NCI-H1417 (cell line): ENCODE data around the gene CNTNAP5.

Experiments
- DNase-seq, 3 experiments: peaks; one replicate each; lab custom pipeline; 2025; lab: John Stamatoyannopoulos, UW

CNTNAP5 gene

DNA sequence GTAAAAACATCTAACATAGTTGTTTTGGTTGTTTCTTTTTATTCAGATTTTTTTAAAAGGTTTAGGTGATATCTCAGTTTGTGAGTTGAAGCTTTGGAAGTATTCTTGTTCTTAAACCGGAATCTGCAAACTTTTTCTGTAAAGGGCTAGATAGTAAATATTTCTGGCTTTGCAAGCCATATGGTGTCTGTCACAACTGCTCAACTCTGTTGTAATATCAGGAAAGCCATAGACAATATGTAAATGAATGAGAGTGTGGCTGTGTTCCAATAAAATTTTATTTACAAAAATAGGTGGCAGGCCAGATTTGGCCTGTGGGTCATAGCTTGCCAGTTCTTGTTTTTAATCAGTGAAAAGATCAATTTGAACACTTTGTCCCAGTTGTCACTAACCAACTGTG lies 134.1 kb downstream of the CNTNAP5 start:
- no peak for DNase-seq

DNA sequence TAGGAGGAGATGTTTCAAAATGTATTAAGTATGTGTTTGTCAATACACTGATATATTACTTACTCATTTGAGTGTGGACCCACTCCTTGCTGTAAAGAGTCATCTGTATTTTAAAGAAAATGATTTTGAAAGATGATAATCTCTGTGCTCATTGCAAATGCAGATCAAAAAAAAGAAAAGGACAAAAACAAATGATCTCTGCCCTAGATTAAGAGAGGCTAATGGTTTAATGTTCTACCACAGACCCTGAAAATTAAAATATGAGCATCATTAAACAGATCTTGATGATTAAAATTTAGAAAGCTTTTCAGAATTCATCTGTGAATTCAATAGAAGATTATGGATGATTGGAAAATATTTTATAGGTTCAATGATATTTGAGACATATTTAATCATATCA lies 136.5 kb downstream of the CNTNAP5 start:
- no peak for DNase-seq

DNA sequence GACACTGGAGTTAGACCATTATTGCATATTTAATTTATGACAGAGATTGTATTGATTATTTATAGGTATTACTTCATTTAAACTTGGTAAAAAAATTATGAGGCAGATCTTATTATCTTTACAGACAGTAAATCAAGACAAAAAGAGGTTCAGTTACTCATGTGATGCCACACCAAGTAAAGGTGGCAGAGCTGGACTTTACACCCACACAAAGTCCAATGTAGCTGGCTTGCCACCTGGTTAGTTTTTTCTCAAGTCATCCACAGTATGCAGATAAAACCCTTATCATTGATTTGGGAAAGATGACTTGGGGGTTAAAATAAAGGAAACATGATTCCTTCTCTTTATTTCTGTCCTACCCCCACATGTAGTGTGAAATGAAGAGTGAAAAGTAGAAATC lies 137.2 kb downstream of the CNTNAP5 start:
- DNase-seq = no peak

DNA sequence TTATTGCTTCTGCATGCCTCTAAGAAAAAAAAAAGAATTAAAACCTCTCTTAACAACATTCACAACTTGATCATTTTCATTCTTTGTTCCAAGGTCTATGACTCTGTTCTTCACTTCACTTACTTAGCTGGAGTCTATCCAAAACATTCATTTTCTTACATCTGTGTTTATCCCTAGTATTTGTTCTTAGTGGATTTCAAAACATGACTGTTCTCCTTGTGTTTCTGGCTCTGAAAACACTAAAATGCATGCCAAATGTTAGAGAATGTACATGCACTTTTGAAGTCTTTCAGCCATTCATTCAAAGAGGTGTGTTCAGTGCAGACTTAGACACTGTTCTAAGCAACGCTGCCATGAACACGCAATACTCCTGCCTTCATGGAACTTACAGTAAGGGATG lies 138.8 kb downstream of the CNTNAP5 start:
- no peak for DNase-seq

DNA sequence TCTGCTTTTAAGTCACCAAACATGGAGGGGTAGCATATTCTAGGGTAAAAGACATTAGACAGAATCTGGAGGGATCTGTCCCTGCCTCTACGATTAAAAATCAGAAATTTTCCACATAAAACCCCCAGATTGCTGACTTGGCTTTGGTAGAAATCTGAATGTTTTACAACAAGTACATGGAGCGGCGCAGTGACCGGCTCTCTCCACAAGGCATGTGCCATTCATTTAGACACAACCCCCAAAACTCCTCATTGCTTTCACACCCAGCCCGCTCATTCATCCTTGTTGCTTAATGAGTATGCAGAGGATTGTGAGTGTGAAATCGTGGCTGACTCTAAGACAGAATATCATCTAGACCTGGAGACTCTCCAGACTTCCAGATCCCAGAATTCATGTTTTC lies 140.6 kb downstream of the CNTNAP5 start:
- DNase-seq = no peak

DNA sequence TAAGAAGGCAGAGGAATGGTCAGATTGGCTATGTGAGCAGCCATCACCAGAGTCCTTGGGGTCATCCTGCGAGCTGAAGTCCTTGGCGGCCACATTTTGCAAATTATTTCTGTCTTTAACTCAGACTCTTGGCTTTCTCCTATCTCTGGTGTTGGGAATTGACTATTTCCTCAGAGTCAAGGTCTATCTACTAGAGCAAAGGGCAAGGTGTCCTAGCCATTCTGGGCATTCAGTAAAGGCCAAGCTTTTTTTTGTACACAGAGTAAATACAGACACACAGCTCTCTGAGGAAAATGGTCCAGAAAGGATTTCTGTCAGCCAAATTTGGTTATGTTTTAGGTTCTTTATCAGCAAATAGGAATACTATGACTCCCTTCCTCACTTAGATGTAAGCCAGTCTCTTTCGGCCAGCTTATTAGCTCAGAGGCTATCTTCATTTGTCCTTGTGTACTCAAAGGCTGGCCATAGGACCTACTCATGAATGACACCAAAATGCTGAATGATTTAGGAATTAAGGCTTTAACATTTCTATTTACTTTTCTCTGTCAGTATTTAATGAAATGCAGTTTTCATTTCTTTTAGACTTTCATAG lies 146.5 kb downstream of the CNTNAP5 start:
- DNase-seq = no peak

DNA sequence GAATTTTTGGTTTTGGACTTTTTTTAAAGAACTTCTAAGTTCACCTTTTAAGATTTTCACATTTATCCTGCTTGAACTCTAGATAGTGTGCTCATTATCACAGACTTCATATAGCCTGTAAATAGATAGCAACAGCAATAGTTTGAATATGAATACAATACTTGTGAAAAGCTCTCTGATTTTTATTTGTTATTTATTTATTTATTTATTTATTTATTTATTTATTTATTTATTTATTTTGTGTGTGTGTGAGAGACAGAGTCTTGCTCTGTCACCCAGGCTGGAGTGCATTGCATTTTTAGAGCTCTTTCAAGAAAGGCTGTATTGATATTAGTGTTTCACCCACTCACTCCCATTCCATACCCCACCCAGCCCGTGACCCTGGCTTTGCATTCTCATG lies 153.6 kb downstream of the CNTNAP5 start:
- no peak for DNase-seq

DNA sequence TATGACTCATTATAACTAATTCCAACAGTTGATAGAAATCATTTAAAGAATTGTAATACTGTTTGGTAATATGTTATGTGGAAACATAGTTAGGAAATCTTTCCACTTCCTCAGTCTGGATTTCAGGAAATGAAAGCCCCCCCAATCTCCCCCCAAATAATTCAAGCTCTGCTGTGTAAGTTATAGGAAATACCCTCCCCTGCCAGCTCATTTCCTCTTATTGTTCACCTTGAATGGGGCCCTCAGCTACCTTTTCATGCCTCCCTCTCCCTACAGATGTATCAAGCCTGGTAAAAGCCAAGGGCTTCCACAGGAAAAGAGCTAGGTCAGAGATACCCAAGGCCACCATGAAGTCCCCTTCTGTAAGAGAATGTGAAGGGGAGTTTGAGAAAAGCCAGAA lies 155.5 kb downstream of the CNTNAP5 start:
- no peak for DNase-seq

DNA sequence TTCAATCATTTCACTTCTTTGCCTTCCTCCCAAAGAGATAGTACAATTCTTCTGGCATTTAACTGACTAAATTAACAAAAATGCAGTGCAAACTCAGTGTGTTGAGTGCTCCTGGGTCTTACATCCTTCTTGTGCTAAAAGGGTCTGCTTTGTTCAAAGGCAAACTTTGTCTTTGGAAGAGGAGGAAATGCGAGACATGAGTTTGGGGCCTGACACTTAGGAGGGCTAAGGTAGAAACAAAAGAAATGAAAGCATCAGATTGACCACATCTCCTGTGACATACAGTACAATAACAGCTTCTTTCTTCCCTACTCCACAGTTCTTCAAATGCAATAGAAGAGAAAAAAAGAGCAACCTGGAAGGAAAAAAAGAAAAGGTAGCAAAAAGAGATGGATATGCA lies 161.7 kb downstream of the CNTNAP5 start:
- DNase-seq = no peak

DNA sequence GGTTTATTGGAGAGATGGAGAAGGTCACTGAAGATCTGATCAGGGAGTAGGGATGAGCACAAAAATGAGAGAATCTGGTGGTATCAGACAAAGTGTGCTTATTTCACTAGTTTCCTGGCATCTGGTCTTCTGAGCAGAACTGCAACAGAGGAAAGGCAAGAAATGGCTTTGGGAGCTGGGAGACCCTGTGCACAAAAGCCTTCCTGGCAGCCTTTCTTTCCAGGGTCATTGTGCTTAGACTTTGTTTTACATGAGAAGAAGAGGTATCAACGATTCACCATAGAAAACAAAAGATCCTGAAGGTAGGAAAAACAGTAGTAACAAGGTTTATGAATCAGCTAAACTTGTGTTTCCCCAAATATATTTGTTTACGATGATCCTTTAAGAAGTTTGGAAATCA lies 162.9 kb downstream of the CNTNAP5 start:
- DNase-seq = no peak

DNA sequence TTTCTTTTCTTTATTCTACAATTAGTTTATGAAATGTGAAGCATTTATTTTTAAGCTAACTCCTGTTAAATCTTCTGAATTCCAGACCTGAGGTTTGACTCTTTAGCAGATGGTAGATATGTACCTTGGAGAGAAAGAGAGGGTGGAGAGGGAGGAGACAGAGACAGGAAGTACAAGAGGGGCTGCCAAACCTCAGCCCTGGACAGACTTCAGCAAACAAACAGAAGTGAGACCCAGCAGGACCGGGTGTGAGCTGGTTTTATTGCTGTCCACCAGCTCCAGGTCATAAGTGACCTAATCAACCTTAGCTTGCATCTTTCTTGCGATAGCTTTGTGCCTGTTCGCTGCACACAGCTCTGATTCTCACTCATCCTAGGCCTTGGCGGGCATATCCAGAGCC lies 168.6 kb downstream of the CNTNAP5 start:
- DNase-seq = no peak

DNA sequence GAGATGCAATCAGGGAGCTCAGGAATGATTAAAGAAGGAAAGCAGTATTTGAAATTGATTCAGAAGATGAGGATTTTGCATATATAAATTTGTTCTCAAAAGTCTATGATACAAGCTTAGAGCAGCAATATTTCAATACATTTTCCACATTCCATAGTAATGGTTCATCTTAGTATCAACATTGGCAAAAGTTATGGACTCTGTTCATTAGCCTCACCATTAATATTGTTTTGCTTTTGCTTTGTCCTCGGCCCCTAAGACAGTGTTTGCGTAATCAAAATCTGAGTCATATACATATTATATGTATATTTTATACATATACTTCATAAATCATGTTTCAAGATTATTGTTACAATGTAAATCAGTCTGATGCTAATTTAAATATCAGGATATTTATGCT lies 176.6 kb downstream of the CNTNAP5 start:
- DNase-seq = no peak

DNA sequence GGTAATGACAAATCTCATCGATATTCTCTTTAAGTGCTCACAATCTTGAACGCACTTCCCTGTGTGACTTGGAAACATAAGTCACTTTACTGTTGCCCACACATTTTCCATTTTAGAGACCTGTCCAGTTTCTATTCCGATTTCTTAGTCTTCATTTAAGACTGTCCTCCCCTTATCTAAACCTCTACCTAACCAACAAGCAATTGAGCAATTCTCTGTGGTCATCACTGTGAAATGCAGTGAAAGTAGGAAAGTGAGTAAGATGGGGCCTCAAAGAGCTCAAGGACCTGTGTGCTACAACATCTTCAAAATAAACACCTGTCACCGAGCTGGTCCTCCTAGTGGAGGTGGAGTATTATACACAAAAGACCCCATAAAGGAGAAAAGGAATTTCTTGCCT lies 184.4 kb downstream of the CNTNAP5 start:
- no peak for DNase-seq

DNA sequence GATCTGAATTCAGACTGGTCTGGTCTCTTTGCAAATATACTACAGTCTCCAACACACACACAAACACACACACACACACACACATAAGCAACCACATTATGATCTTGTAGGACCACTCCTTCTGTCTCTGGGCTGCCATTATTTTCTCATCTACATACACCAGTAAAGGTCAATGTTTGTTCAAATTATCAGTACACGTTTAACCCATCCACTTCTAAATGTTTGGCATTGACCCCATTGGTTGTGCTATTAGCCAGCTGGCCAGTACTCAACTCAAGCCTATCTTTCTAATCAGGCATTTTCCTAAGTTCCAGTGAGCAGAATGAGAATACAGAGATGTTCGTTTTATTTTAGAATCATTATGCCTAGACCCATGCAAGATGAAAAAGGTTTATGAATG lies 186.4 kb downstream of the CNTNAP5 start:
- DNase-seq = no peak

DNA sequence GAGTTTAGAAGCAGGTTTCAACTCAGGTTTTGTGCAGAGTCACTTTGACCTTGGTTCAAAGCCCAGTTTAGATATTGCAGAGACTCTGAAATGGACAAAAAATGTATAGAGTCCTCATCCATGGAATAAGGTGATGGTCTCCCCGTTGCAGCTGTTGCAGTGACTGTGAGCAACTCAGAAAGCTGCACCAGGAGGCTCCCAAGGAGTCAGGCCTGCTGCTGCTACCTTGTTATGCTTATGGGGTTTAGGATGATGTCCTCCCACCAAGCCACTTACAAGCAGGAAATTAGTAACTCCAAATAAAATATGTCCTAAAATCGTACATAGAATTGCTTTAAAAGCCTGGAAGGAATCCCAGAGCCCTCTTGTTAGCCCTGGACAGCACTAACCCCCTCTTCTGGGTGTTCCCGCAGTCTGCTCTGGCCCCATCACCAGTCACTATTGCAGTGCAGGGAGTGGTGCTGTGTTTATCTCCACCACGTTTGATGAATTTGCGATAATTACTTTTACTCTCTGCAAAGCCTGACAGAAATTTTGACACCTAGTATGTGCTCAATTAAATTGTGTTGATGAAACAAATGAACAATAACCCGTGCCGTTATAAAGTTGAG lies 189.0 kb downstream of the CNTNAP5 start:
- no peak for DNase-seq

DNA sequence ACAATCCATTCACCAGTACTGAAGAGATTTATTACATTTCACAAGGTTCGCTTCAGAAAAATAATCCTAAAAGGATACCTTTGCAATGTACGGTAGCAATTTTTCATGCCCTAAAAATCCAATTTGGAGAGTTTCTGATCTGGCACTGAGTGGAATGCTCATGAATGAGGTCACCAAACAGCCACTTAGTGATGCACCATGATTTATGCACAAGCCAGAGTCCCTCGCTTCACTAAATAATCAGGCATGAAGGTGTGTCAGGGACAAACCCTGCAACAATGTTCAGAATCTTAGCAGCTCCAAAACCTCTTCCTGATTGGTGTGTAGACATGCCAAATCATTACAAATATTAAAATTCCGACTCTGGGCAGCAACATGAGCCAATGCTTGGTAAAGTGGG lies 221.1 kb downstream of the CNTNAP5 start:
- no peak for DNase-seq

DNA sequence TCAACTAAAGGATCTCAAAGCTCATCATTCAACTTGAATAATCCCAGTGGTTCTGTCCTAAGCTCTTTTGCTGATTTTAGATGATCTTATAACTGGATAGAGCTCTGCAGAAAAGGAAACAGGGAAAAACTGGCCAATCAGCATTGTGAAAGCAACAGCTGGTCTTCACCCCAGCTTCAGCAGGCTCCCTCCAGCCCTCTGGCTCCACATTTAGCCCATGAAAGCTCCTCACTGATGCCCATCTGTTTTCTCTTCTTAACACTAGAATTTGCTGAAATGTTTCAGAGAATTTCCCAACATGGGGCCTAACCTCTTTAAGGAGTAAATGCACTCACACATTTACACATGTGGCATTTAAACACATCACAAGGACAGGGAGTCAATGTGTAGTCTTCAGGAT lies 223.3 kb downstream of the CNTNAP5 start:
- no peak for DNase-seq

DNA sequence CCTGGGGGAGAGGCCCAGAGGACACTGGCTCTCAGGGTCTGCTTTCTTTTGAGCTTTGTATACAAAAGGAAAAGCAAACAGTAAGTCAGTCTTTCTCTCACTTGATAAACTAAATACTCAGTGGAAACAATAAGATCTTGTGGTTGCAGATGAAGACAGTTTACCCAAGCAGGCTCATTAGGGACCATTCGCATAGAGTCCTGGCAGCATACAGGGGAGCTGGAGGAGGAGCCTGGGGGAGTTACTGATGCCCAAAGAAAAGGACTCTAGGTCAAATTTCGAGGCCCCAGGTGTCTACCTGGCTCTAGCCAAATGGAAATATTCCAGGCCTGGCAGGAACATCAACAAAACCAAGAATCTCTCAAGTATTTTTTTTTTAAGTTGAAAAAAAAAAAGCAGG lies 225.3 kb downstream of the CNTNAP5 start:
- no peak for DNase-seq

DNA sequence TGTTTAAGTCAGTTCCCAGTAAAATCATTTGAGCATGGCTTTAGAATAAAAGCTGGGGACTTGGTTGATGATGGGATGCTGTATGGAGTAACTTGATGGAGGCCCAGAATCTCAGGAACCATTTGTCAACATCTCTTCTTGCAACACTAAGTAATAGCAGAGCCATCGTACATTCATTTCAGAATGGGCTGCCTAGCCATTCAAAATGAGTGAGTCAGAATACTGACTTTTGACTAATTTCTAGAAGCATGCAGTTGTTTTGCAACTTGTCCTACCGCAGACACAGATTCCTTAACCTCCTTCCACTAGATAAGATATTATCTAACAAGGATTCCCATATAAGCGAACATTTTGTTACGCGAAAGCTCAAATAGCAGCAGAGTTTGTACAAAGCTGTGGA lies 229.5 kb downstream of the CNTNAP5 start:
- no peak for DNase-seq

DNA sequence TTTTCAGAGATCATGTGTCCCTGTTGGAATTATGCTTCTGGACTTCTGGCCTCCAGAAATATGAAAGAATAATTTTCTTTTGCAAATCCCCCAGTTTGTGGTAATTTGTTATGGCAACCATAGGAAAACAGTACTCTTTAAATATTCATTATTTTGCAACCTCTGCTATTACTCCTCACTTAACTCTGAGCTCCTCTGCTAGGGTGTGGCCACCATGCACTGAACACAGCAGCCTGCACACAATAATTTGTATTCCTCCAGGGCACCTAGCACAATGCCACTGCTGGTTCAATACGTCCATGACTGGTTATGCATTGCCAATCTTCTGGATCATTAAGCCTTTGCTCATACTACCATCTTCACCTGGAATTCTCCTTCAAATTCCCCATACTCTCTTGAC lies 232.0 kb downstream of the CNTNAP5 start:
- no peak for DNase-seq

DNA sequence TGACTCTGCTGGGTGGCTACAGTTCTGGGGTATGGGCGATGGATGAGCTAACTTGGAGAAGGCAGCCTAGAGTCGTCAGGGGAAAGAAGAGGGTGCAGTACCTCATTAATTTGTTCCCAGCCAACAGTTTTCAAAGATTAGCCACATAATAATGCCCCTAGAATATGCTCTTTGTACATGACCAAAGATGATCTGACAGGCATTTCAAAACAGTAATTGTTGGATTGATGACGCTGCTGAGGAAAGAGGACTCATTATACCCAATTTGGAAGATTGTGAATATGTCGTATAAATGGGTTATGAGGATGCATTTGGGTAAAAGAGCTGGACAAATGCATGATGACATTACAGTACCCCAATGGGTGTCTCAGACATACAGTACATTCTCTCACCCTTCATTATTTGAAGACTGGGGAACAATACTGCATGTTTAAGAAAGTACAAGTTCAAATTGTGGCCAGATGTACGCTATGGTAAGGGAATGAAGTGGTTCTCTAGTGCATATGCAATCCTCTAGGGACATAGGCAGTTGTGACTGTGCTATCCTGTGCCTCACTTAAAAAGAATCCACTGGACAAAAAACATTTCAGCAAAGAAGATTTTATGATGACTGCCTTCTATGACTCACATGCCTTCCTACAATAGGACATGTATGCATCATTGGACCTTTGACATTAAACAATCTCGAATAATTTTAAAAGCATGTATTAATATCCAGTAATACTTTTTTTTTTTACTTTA lies 233.2 kb downstream of the CNTNAP5 start:
- no peak for DNase-seq

DNA sequence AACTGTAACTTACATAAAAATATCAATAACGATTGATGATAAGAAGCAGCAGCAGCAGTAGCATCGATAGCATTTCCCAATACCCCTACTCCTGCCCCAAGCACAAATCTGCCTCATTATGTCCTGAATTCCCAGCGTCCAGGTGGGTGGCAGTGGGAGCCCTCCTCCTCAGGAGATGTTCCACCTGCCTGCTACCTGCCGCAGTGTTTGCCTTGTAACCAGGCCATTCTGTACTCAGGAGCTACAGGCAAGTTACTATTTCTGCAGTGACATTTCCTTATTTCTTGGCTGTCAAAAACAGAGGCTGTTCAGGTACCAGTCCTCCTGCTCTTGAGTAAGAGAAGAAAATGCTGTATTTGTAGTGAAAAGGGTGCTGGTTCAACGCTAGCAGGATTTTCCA lies 236.4 kb downstream of the CNTNAP5 start:
- DNase-seq = no peak

DNA sequence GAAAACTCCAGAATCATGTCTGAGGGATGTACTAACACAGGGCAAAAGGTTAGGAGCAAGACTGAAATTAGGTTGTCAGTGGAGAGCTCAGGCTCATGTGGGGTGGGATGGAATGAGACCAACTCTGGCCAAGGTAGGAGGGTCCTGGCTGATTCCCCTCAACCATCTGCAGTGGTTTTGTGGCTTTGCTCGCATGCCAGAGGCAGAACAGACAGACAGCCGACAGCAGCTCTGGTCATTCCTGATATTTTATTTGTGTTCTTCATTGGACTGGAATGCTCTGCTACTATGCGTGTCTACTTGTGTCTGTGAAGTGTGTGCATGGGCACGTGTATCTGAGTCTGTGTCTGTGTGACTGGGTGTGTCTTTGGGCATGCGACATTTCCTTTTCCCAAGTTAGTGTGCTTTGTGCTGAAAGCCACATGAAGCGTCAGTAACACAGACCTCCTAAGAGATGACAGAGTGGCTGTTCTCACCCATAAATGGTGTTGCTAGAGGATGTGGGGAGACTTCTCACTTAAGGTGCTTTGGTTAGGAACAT lies 239.5 kb downstream of the CNTNAP5 start:
- no peak for DNase-seq

DNA sequence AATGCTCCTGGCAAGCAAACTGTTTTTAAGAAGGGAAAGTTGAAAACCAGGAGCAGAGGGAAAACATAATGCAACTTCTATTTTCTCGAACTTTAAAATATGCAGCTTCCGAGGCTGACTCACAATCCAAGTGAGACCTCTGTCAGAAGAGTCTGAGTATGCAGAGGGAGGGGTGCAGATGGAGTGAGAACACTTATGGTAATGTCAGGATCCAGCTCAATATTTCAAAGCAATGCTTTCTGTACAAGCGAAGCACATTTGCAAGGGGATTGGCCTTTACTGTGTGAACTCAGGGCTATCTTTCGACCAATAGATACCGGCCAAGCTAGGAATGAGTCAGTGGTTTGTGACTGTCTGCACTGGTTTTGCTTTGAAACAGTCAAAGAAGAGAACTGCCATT lies 242.7 kb downstream of the CNTNAP5 start:
- DNase-seq = no peak
